ENCODE data around the gene FARP1. TPM values are rescaled to one million over a fixed set of nuclear protein-coding genes. Genes with fewer than 3 reads are reported as not detected.

FARP1 gene
- total RNA-seq, 4 donors from 2014 or later = 13.7 to 38.9 (median 30.2) TPM

GRCh38 chr13:98280176-98280510 is 137.2 kb downstream of the FARP1 start:
- ATAC-seq (ENCODE audit: low FRiP score) = no peak

GRCh38 chr13:98284679-98285078 is 141.8 kb downstream of the FARP1 start:
- DNase-seq (ENCODE audit: low spot score) (no peak), ATAC-seq (ENCODE audit: low FRiP score) (no peak)
- TF ChIP-seq CTCF (IDR thresholded peaks at IDR 0.05) = no peak

More at GRCh38 chr13:98280176-98280510, 137.2 kb downstream of the FARP1 start:
- no peak for TF ChIP-seq CTCF (IDR thresholded peaks at IDR 0.05)
- no peak for DNase-seq (ENCODE audit: low spot score)

GRCh38 chr13:98285317-98285716 is 142.4 kb downstream of the FARP1 start:
- ATAC-seq (ENCODE audit: low FRiP score) = no peak
- no peak for TF ChIP-seq CTCF (IDR thresholded peaks at IDR 0.05)
- no peak for DNase-seq (ENCODE audit: low spot score)

GRCh38 chr13:98285852-98286594 is 143.1 kb downstream of the FARP1 start:
- no peak for DNase-seq (ENCODE audit: low spot score)
- no peak for ATAC-seq (ENCODE audit: low FRiP score)
- TF ChIP-seq CTCF (IDR thresholded peaks at IDR 0.05) = no peak

- DNase-seq (ENCODE audit: low spot score) (no peak), ATAC-seq (ENCODE audit: low FRiP score) (no peak)
- no peak for TF ChIP-seq CTCF (IDR thresholded peaks at IDR 0.05)
Observed at GRCh38 chr13:98286799-98287198, 143.9 kb downstream of the FARP1 start.

- DNase-seq (ENCODE audit: low spot score) (no peak), ATAC-seq (ENCODE audit: low FRiP score) (no peak)
- TF ChIP-seq CTCF (IDR thresholded peaks at IDR 0.05) = no peak
Observed at GRCh38 chr13:98288211-98288610, 145.3 kb downstream of the FARP1 start.

- DNase-seq (ENCODE audit: low spot score) (no peak), ATAC-seq (ENCODE audit: low FRiP score) (no peak)
- no peak for TF ChIP-seq CTCF (IDR thresholded peaks at IDR 0.05)
Observed at GRCh38 chr13:98289339-98289945, 146.5 kb downstream of the FARP1 start.

Measured in omental fat pad (tissue), 4 donors.